HG02610 (cell line): Measurements from ENCODE around the gene ATP5F1D.
A peak's percentile ranks its signal among the peaks of the same experiment; 100 is the strongest.
"Not testable (repeated sequence)": the region's sequence is repeated elsewhere in the genome, so short reads cannot be mapped to it uniquely, and the experiment has no call there.

Experiments
- ATAC-seq: cut with Tn5 transposase; IDR thresholded peaks from one replicate; pipeline ENCODE4 v1.9.1; 2021; ENCODE audit warnings: mild to moderate bottlenecking, moderate library complexity; ENCODE audit not compliant: unreplicated experiment

Gene ATP5F1D

GRCh38 chr19:1241417-1242095, at the start of gene ATP5F1D:
ATP5F1D (plus strand) TSS chr19:1241751; CDS start chr19:1241851, 100 bp downstream.
- no peak for ATAC-seq

GRCh38 chr19:1199531-1199930, 42.0 kb upstream of the ATP5F1D start:
- ATAC-seq, result no peak

- not testable (repeated sequence) for ATAC-seq
Measured at GRCh38 chr19:1200614-1201013, 40.9 kb upstream of the ATP5F1D start.

- ATAC-seq, result peak; percentile 88
Measured at GRCh38 chr19:1205114-1206099, 36.1 kb upstream of the ATP5F1D start, which contains the start of gene STK11. STK11 (plus strand) TSS chr19:1205778; CDS start chr19:1206914, 1,136 bp downstream.

- no peak for ATAC-seq
Measured at GRCh38 chr19:1206150-1206863, 35.2 kb upstream of the ATP5F1D start.

- no peak for ATAC-seq
Measured at GRCh38 chr19:1206864-1207450, 34.6 kb upstream of the ATP5F1D start.

- ATAC-seq, result not testable (repeated sequence)
Measured at GRCh38 chr19:1208830-1209229, 32.7 kb upstream of the ATP5F1D start.

- ATAC-seq, result no peak
Measured at GRCh38 chr19:1210227-1210538, 31.4 kb upstream of the ATP5F1D start.

- no peak for ATAC-seq
Measured at GRCh38 chr19:1211494-1212234, 29.9 kb upstream of the ATP5F1D start.

GRCh38 chr19:1213391-1214286, 27.9 kb upstream of the ATP5F1D start:
- no peak for ATAC-seq

- ATAC-seq, result no peak
Measured at GRCh38 chr19:1214299-1214861, 27.2 kb upstream of the ATP5F1D start.

- no peak for ATAC-seq
Measured at GRCh38 chr19:1214862-1215731, 26.5 kb upstream of the ATP5F1D start.

- no peak for ATAC-seq
Measured at GRCh38 chr19:1216756-1217155, 24.8 kb upstream of the ATP5F1D start.

GRCh38 chr19:1217366-1217765, 24.2 kb upstream of the ATP5F1D start:
- no peak for ATAC-seq

- ATAC-seq, result no peak
Measured at GRCh38 chr19:1218751-1219567, 22.6 kb upstream of the ATP5F1D start.

GRCh38 chr19:1219786-1220476, 21.6 kb upstream of the ATP5F1D start:
- no peak for ATAC-seq
